Fibroblast of skin of scalp (primary cell): ENCODE measurements around the gene DGKQ.

Source experiments
- DNase-seq: peaks from one replicate; pipeline ENCODE4 v3.0.0-alpha.2; 2013

Gene DGKQ

GRCh38 chr4:960636-961350, 12.6 kb downstream of the DGKQ start:
- no peak for DNase-seq

- DNase-seq: no peak
These were observed 13.2 kb downstream of the DGKQ start for GRCh38 chr4:960140-960635.

GRCh38 chr4:959338-960139, 13.8 kb downstream of the DGKQ start:
- DNase-seq: no peak

- DNase-seq: no peak
These were observed 14.6 kb downstream of the DGKQ start for GRCh38 chr4:958696-959337.

GRCh38 chr4:958314-958665, 15.1 kb downstream of the DGKQ start:
- DNase-seq: no peak

- DNase-seq: no peak
These were observed 15.6 kb downstream of the DGKQ start for GRCh38 chr4:957581-958313.

GRCh38 chr4:957231-957580, 16.2 kb downstream of the DGKQ start:
- no peak for DNase-seq

GRCh38 chr4:956531-957230, 16.7 kb downstream of the DGKQ start:
- DNase-seq: no peak

GRCh38 chr4:955931-956381, 17.4 kb downstream of the DGKQ start:
- DNase-seq: no peak

GRCh38 chr4:955161-955921, 18.0 kb downstream of the DGKQ start:
- DNase-seq: no peak

- no peak for DNase-seq
These were observed 19.0 kb downstream of the DGKQ start for GRCh38 chr4:954211-955020.

GRCh38 chr4:953574-953915, 19.8 kb downstream of the DGKQ start:
- no peak for DNase-seq

GRCh38 chr4:952881-953573, 20.3 kb downstream of the DGKQ start:
- no peak for DNase-seq

GRCh38 chr4:951594-952468, 21.5 kb downstream of the DGKQ start:
- no peak for DNase-seq

- DNase-seq: no peak
These were observed 22.2 kb downstream of the DGKQ start for GRCh38 chr4:951186-951585.

GRCh38 chr4:950136-951020, 23.0 kb downstream of the DGKQ start:
- no peak for DNase-seq

GRCh38 chr4:949656-950055, 23.7 kb downstream of the DGKQ start:
- no peak for DNase-seq

- no peak for DNase-seq
These were observed 24.5 kb downstream of the DGKQ start for GRCh38 chr4:948936-949300.
